PC-3 (cell line): ENCODE measurements around the gene GCNT3. TPM values are rescaled to one million over a fixed set of nuclear protein-coding genes. Genes with fewer than 3 reads are reported as not detected.

Source experiments
- ATAC-seq: fragments of 200-7000 bp; cut with Tn5 transposase; 2 replicates; pipeline ENCODE4 v1.9.1; 2020; ENCODE audit warnings: mild to moderate bottlenecking, moderate library complexity
- Bru-seq: library from RNA; stranded (reverse); fragments of 400-500 nt; gene quantifications from one replicate; lab custom pipeline; 2021; lab: Mats Ljungman, UMichigan
- BruChase-seq, 2 experiments: library from RNA; stranded (reverse); fragments of 400-500 nt; gene quantifications; one replicate each; lab custom pipeline; 2021; lab: Mats Ljungman, UMichigan
- BruUV-seq: library from RNA; stranded (reverse); fragments of 400-500 nt; replicated peaks from 2 replicates; lab custom pipeline; 2021; lab: Mats Ljungman, UMichigan
- CTCF ChIA-PET: fragments of 300-600 bp; sonication (Branson Sonifier 250); formaldehyde crosslinking; loops from one replicate; lab custom pipeline; 2022; ENCODE audit warnings: antibody characterized with exemption; lab: Charles Lee
- POLR2A ChIA-PET: fragments of 300-600 bp; sonication (Branson Sonifier 250); formaldehyde crosslinking; loops from one replicate; lab custom pipeline; 2022; ENCODE audit warnings: antibody characterized with exemption; ENCODE audit not compliant: unreplicated experiment; lab: Charles Lee
- DNase-seq: peaks from one replicate; pipeline ENCODE4 v3.0.0-alpha.2; 2015
- H2AFZ ChIP-seq: fragments of 300-600 bp; sonication (generic); 2 replicates; pipeline ENCODE4 v1.6.0; 2016; ENCODE audit warnings: antibody characterized with exemption, low read length
- H3F3A ChIP-seq: fragments of 300-600 bp; sonication (generic); one replicate; pipeline ENCODE4 v1.6.0; 2017; ENCODE audit warnings: antibody characterized with exemption, low read length, control low read depth, mild to moderate bottlenecking; ENCODE audit not compliant: unreplicated experiment
- H3K27ac ChIP-seq: fragments of 300-600 bp; sonication (generic); 2 replicates; pipeline ENCODE4 v1.5.1; 2016; ENCODE audit warnings: mild to moderate bottlenecking, low read length
- H3K27me3 ChIP-seq: fragments of 300-600 bp; sonication (generic); 2 replicates; pipeline ENCODE4 v1.6.1; 2016; ENCODE audit warnings: low read length, mixed read lengths
- H3K36me3 ChIP-seq: fragments of 300-600 bp; sonication (generic); 2 replicates; pipeline ENCODE4 v1.6.1; 2016; ENCODE audit warnings: low read depth, mixed run types, low read length, mixed read lengths
- H3K4me1 ChIP-seq: fragments of 300-600 bp; sonication (generic); 2 replicates; pipeline ENCODE4 v1.5.1; 2016; ENCODE audit warnings: low read length; ENCODE audit not compliant: insufficient read depth
- H3K4me2 ChIP-seq: fragments of 300-600 bp; sonication (generic); 2 replicates; pipeline ENCODE4 v1.6.0; 2016; ENCODE audit warnings: low read length
- H3K4me3 ChIP-seq: fragments of 300-600 bp; sonication (generic); 2 replicates; pipeline ENCODE4 v1.5.1; 2016; ENCODE audit warnings: mild to moderate bottlenecking, low read length, mixed read lengths
- H3K79me2 ChIP-seq: fragments of 300-600 bp; sonication (generic); 2 replicates; pipeline ENCODE4 v1.6.1; 2017; ENCODE audit warnings: low read length, mixed read lengths
- H3K9ac ChIP-seq: fragments of 300-600 bp; sonication (generic); 2 replicates; pipeline ENCODE4 v1.6.0; 2016; ENCODE audit warnings: mild to moderate bottlenecking, low read length
- H3K9me2 ChIP-seq: fragments of 300-600 bp; sonication (generic); replicated peaks from 2 replicates; pipeline ENCODE4 v1.6.1; 2016; ENCODE audit warnings: mixed run types, low read length, mixed read lengths
- H3K9me3 ChIP-seq: fragments of 300-600 bp; sonication (generic); 2 replicates; pipeline ENCODE4 v1.6.1; 2016; ENCODE audit warnings: low read length, mixed read lengths
- H4K20me1 ChIP-seq: fragments of 300-600 bp; sonication (generic); 2 replicates; pipeline ENCODE4 v1.6.1; 2016; ENCODE audit warnings: low read length, mixed read lengths
- EZH2 ChIP-seq: fragments of 300-600 bp; sonication (generic); IDR thresholded peaks from one replicate; pipeline ENCODE4 v1.6.1; 2017; ENCODE audit warnings: antibody characterized with exemption, mild to moderate bottlenecking, low read length; ENCODE audit not compliant: unreplicated experiment
- EZH2phosphoT487 ChIP-seq: fragments of 300-600 bp; sonication (generic); IDR thresholded peaks from 2 replicates; pipeline ENCODE4 v1.6.1; 2018; ENCODE audit warnings: mild to moderate bottlenecking, antibody characterized with exemption, low read length, borderline replicate concordance
- intact Hi-C: fragments of 100-400 bp; cut with micrococcal nuclease; formaldehyde crosslinking; loops from 2 replicates; pipeline ENCODE4 v1.9.0; 2023
- long read RNA-seq: library from polyadenylated mRNA; unstranded; transcript quantifications from one replicate; pipeline ENCODE4 v2.0.0, GENCODE V29; 2021; ENCODE audit not compliant: unreplicated experiment
- total RNA-seq: library from RNA; depleted of rRNA; stranded (reverse); fragments of >200 nt; gene quantifications from 2 replicates; pipeline ENCODE4 v1.2.3, GENCODE V29; 2014; rRNA removed
- TF ChIP-seq, protein P1 (sequence below): fragments of 300-600 bp; sonication (generic); conservative IDR thresholded peaks from 2 replicates; pipeline ENCODE4 v1.5.1; 2017; ENCODE audit warnings: antibody characterized with exemption, low read depth, mild to moderate bottlenecking, low read length

GCNT3 gene, protein sequence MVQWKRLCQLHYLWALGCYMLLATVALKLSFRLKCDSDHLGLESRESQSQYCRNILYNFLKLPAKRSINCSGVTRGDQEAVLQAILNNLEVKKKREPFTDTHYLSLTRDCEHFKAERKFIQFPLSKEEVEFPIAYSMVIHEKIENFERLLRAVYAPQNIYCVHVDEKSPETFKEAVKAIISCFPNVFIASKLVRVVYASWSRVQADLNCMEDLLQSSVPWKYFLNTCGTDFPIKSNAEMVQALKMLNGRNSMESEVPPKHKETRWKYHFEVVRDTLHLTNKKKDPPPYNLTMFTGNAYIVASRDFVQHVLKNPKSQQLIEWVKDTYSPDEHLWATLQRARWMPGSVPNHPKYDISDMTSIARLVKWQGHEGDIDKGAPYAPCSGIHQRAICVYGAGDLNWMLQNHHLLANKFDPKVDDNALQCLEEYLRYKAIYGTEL
- total RNA-seq (0.18 TPM in 1 of 2 replicates, not detected in the other), Bru-seq, nascent RNA (percentile 21 among the genes with signal in this experiment), BruChase-seq, experiment 1, labeled RNA remaining after a 6-hour chase (percentile 16 among the genes with signal in this experiment), BruChase-seq, experiment 2, labeled RNA remaining after a 2-hour chase (percentile 17 among the genes with signal in this experiment)
- long read RNA-seq: 0 reads

DNA sequence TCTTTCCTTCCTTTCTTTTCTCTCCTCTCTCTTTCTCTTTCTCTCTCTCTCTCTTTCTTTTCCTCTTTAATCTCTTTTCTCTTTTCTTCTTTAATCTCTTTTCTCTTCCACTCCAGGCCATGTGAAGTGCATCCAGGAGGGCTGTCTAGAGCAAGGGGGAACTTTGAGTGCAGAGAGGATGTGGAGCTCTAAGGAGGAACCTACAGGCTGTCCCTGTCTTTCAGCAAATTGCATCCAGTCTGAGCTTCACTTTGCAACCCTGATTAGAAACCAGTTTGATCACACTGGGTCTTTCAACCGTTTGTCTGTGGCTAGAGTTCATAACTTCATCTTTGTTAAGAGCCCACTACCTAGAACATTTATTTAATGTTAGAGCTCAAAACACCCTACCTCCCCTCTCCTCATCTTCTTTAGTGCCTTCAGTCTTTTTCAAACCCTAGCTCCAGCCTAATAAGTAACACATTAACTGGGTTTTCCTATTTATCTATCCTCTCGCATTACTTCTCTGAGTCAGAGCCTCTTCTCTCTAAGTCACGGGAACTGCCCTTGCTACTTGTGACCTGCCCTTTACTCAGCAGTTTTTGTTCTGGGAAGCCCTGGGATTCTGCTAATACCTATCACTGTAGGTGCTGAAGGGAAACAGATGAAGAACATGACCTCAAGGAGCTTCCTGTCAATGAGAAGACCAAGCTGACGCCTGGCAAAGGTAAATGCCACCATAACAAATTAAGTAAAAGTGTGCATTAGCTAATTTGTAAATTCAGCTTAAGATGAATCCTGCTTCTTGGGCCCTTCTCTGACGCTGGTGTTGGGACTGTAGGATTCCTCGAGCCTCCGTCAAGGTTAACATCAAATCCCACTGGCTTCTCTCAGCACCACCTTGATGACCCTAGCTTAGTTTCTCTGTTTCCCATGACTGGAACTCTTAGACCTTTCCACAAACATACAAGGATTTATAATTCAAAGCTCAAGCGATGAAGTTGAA lies at the start of gene GCNT3:
TSS of gene GCNT3 (plus strand) at position 508 of the 985 bp plus-strand sequence. CDS start 6,456 bp downstream, outside the sequence.
- ATAC-seq (peak; percentile 83), DNase-seq (peak; percentile 70)
- Histone ChIP-seq H3K36me3 (no peaks in the 10 kb centered on the region), H3K9ac (no peak within 1 kb of the TSS; the same call in 1 of the 2 replicates), H3K9me2 (no peaks in the 10 kb centered on the region), H3K4me1 (peaks cover 12% of the 10 kb centered on the region), H3K79me2 (no peaks in the 10 kb centered on the region), H3K4me3 (peak within 1 kb of the TSS; percentile 52; the same call in 1 of the 2 replicates), H3K4me2 (peak within 1 kb of the TSS; percentile 78), H4K20me1 (no peaks in the 10 kb centered on the region), H3F3A (no peaks in the 10 kb centered on the region), H3K27ac (peak within 1 kb of the TSS; percentile 62), H3K27me3 (no peaks in the 10 kb centered on the region), H2AFZ (peak within 1 kb of the TSS; percentile 69), H3K9me3 (no peaks in the 10 kb centered on the region)
- TF ChIP-seq EZH2phosphoT487: no peak
- TF ChIP-seq, protein P1, sequence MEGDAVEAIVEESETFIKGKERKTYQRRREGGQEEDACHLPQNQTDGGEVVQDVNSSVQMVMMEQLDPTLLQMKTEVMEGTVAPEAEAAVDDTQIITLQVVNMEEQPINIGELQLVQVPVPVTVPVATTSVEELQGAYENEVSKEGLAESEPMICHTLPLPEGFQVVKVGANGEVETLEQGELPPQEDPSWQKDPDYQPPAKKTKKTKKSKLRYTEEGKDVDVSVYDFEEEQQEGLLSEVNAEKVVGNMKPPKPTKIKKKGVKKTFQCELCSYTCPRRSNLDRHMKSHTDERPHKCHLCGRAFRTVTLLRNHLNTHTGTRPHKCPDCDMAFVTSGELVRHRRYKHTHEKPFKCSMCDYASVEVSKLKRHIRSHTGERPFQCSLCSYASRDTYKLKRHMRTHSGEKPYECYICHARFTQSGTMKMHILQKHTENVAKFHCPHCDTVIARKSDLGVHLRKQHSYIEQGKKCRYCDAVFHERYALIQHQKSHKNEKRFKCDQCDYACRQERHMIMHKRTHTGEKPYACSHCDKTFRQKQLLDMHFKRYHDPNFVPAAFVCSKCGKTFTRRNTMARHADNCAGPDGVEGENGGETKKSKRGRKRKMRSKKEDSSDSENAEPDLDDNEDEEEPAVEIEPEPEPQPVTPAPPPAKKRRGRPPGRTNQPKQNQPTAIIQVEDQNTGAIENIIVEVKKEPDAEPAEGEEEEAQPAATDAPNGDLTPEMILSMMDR: no peak
- TF ChIP-seq EZH2: no peak
- CTCF ChIA-PET: interaction anchor here (0.6 kb wide), 1 partner anchor 30 kb away, joined by 3 read pairs; no protein-coding TSS in a partner anchor
- intact Hi-C loops: no loop called here
- POLR2A ChIA-PET: interaction anchor here (0.7 kb wide), 1 partner anchor 44 kb away, joined by 11 read pairs; no protein-coding TSS in a partner anchor
- no TSS peak for BruUV-seq

DNA sequence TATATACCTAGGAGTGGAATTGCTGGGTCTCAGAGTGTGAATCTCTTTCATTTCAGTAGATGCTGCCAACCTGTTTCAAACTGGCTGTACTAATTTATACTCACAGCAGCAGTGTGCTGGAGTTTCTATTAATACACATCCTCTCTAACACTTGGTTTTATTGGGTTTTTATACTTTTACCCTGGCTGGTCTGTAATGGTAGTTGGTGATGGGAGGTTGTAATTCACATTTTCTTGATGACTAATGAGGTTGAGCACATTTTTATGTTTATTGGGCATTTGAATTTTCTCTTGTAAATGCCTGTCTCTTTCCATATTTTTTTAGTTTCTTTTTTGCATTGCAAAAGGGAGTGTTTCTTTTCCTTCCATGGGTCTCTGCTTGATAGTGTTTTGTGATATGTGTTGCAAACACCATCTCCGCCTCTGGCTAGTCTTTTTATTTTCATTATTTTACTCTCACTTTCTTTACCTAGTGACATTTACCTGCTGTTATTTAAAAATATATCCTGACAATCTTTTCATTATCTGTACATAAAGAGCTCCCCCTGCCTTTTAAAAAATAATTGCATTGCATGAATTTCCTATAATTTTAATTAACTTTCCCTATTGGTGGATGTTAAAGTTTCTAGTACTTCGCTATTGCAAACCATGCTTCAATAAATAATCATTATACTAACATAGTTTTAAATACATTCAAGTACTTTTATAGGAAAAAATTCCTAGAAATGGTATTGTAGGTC lies 49.0 kb upstream of the GCNT3 start:
- Histone ChIP-seq H3K9ac (no peak overlapping the region), H2AFZ (no peak overlapping the region), H3K4me1 (peaks cover 9% of the 10 kb centered on the region), H3K27me3 (no peaks in the 10 kb centered on the region), H3K9me3 (peaks cover 5% of the 10 kb centered on the region; the same call in 1 of the 2 replicates), H3K79me2 (no peaks in the 10 kb centered on the region), H3K9me2 (no peaks in the 10 kb centered on the region), H3K4me2 (no peak overlapping the region), H4K20me1 (no peaks in the 10 kb centered on the region), H3F3A (no peaks in the 10 kb centered on the region), H3K36me3 (no peaks in the 10 kb centered on the region), H3K4me3 (no peak overlapping the region), H3K27ac (no peak overlapping the region)
- POLR2A ChIA-PET: no interaction called here
- ATAC-seq (peak; percentile 35; the same call in 1 of the 2 replicates), DNase-seq (no peak)
- intact Hi-C loops: loop anchor here (2.0 kb wide), 1 partner anchor 30 kb away; no protein-coding TSS in a partner anchor
- BruUV-seq: no TSS peak
- TF ChIP-seq EZH2phosphoT487: no peak
- no peak for TF ChIP-seq EZH2
- TF ChIP-seq, protein P1: peak; percentile 49; the same call in 1 of the 2 replicates
- CTCF ChIA-PET: interaction anchor here (0.6 kb wide), 1 partner anchor 15 kb away, joined by 16 read pairs; no protein-coding TSS in a partner anchor
